WTC11 (cell line): ENCODE measurements around the gene EIF1AD.
"Not testable (repeated sequence)": the region's sequence is repeated elsewhere in the genome, so short reads cannot be mapped to it uniquely, and the experiment has no call there.

Experiments used
- TF ChIP-seq, protein P1 (sequence below): sonication (generic); formaldehyde crosslinking; IDR thresholded peaks from 2 replicates; pipeline ENCODE4 v1.8.0; 2022; ENCODE audit warnings: mild to moderate bottlenecking, missing genetic modification reagents
- TF ChIP-seq, protein P2 (sequence below): fragments of 200-600 bp; IDR thresholded peaks from 2 replicates; pipeline ENCODE4 v1.8.0; 2022; ENCODE audit warnings: antibody characterized with exemption
- TF ChIP-seq, protein P3 (sequence below): sonication (generic); formaldehyde crosslinking; IDR thresholded peaks from 2 replicates; pipeline ENCODE4 v1.8.1; 2022; ENCODE audit warnings: mild to moderate bottlenecking, moderate library complexity, missing genetic modification reagents

DNA sequence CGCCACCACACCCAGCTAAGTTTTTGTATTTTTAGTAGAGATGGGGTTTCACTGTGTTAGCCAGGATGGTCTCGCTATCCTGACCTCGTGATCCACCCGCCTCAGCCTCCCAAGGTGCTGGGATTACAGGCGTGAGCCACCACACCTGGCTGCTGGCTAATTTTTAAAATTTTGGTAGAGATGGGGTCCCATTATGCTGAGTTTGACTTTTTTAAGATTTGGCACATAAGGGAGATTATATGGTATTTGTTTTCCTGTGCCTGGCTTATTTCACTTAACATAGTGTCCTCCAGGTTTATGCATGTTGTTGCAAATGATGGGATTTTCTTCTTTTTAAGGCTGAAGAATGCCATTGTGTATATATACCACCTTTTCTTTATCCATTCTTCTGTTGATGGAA is 51.2 kb downstream of the EIF1AD start:
- TF ChIP-seq, protein P1, sequence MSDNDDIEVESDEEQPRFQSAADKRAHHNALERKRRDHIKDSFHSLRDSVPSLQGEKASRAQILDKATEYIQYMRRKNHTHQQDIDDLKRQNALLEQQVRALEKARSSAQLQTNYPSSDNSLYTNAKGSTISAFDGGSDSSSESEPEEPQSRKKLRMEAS: not testable (repeated sequence)
- TF ChIP-seq, protein P2, sequence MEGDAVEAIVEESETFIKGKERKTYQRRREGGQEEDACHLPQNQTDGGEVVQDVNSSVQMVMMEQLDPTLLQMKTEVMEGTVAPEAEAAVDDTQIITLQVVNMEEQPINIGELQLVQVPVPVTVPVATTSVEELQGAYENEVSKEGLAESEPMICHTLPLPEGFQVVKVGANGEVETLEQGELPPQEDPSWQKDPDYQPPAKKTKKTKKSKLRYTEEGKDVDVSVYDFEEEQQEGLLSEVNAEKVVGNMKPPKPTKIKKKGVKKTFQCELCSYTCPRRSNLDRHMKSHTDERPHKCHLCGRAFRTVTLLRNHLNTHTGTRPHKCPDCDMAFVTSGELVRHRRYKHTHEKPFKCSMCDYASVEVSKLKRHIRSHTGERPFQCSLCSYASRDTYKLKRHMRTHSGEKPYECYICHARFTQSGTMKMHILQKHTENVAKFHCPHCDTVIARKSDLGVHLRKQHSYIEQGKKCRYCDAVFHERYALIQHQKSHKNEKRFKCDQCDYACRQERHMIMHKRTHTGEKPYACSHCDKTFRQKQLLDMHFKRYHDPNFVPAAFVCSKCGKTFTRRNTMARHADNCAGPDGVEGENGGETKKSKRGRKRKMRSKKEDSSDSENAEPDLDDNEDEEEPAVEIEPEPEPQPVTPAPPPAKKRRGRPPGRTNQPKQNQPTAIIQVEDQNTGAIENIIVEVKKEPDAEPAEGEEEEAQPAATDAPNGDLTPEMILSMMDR: not testable (repeated sequence)
- TF ChIP-seq, protein P3, sequence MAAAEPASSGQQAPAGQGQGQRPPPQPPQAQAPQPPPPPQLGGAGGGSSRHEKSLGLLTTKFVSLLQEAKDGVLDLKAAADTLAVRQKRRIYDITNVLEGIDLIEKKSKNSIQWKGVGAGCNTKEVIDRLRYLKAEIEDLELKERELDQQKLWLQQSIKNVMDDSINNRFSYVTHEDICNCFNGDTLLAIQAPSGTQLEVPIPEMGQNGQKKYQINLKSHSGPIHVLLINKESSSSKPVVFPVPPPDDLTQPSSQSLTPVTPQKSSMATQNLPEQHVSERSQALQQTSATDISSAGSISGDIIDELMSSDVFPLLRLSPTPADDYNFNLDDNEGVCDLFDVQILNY (CRISPR knock-in tag): not testable (repeated sequence)
